Trophoblast cell (in vitro differentiated cells and primary cell): ENCODE data around the gene POLD2.

Experiments
- DNase-seq, 2 donors: peaks; one replicate each; pipeline ENCODE4 v3.0.0-alpha.2; 2016
- H2AFZ ChIP-seq: 2 replicates; pipeline ENCODE4 v1.6.1; 2013; ENCODE audit warnings: low read length, moderate library complexity, mild to moderate bottlenecking; ENCODE audit not compliant: insufficient read depth, poor library complexity
- H2AK5ac ChIP-seq: 2 replicates; pipeline ENCODE4 v1.6.1; 2013; ENCODE audit warnings: mild to moderate bottlenecking, low read length
- H2BK120ac ChIP-seq: 2 replicates; pipeline ENCODE4 v1.6.1; 2013; ENCODE audit warnings: low read length, mild to moderate bottlenecking, moderate library complexity; ENCODE audit not compliant: insufficient read depth, poor library complexity
- H2BK12ac ChIP-seq: 2 replicates; pipeline ENCODE4 v1.6.1; 2013; ENCODE audit warnings: mild to moderate bottlenecking, low read length, moderate library complexity
- H2BK5ac ChIP-seq: 2 replicates; pipeline ENCODE4 v1.6.1; 2013; ENCODE audit warnings: low read length, low read depth, moderate library complexity, mild to moderate bottlenecking; ENCODE audit not compliant: poor library complexity
- H3K14ac ChIP-seq: 2 replicates; pipeline ENCODE4 v1.6.1; 2013; ENCODE audit warnings: mild to moderate bottlenecking, low read length
- H3K18ac ChIP-seq: 2 replicates; pipeline ENCODE4 v1.6.1; 2013; ENCODE audit warnings: mild to moderate bottlenecking, low read length
- H3K23ac ChIP-seq: 2 replicates; pipeline ENCODE4 v1.6.1; 2013; ENCODE audit warnings: low read length
- H3K27ac ChIP-seq: 2 replicates; pipeline ENCODE4 v1.5.1; 2013; ENCODE audit warnings: low read depth, mild to moderate bottlenecking, inconsistent platforms, low read length, moderate library complexity
- H3K27me3 ChIP-seq: 2 replicates; pipeline ENCODE4 v1.6.1; 2013; ENCODE audit warnings: inconsistent platforms, mild to moderate bottlenecking, low read length, moderate library complexity; ENCODE audit not compliant: insufficient read depth
- H3K36me3 ChIP-seq, 2 experiments: 1 replicate in 1 of 2; 2 replicates in 1 of 2; pipeline ENCODE4 v1.6.1; 2013; ENCODE audit warnings: low read length in 2 of 2, mild to moderate bottlenecking in 2 of 2, moderate library complexity in 1 of 2; ENCODE audit not compliant: insufficient read depth in 2 of 2, control insufficient read depth in 1 of 2
- H3K4ac ChIP-seq: 2 replicates; pipeline ENCODE4 v1.6.1; 2013; ENCODE audit warnings: low read depth, mild to moderate bottlenecking, low read length, moderate library complexity
- H3K4me1 ChIP-seq, 2 experiments: 1 replicate in 1 of 2; 2 replicates in 1 of 2; pipeline ENCODE4 v1.6.1; 2013; ENCODE audit warnings: low read length in 2 of 2, mild to moderate bottlenecking in 2 of 2, moderate library complexity in 1 of 2; ENCODE audit not compliant: insufficient read depth in 2 of 2, control insufficient read depth in 1 of 2
- H3K4me2 ChIP-seq: 2 replicates; pipeline ENCODE4 v1.6.1; 2013; ENCODE audit warnings: inconsistent platforms, mild to moderate bottlenecking, low read length, moderate library complexity
- H3K4me3 ChIP-seq: 2 replicates; pipeline ENCODE4 v1.5.1; 2013; ENCODE audit warnings: mild to moderate bottlenecking, low read depth, low read length, inconsistent platforms
- H3K79me1 ChIP-seq: one replicate; pipeline ENCODE4 v1.6.1; 2013; ENCODE audit warnings: low read length
- H3K79me2 ChIP-seq: 2 replicates; pipeline ENCODE4 v1.6.1; 2013; ENCODE audit warnings: low read length, mild to moderate bottlenecking; ENCODE audit not compliant: control insufficient read depth, insufficient read depth, poor library complexity
- H3K9ac ChIP-seq: 2 replicates; pipeline ENCODE4 v1.6.1; 2013; ENCODE audit warnings: mild to moderate bottlenecking, low read length
- H3K9me3 ChIP-seq: 2 replicates; pipeline ENCODE4 v1.6.1; 2013; ENCODE audit warnings: low read depth, mild to moderate bottlenecking, control low read depth, inconsistent platforms, low read length; ENCODE audit not compliant: insufficient read depth
- H4K12ac ChIP-seq: 2 replicates; pipeline ENCODE4 v1.6.1; 2013; ENCODE audit warnings: low read depth, mild to moderate bottlenecking, low read length, moderate library complexity
- H4K8ac ChIP-seq: 2 replicates; pipeline ENCODE4 v1.6.1; 2013; ENCODE audit warnings: low read depth, mild to moderate bottlenecking, low read length, moderate library complexity
- H4K91ac ChIP-seq: one replicate; pipeline ENCODE4 v1.6.1; 2013; ENCODE audit warnings: low read depth, mild to moderate bottlenecking, low read length, moderate library complexity
- whole genome bisulfite sequencing: extraction: QIAGEN DNeasy Blood & Tissue Kit; methylation state at CpG from one replicate; pipeline ENCODE4 v1.1.7; 2013; ENCODE audit warnings: missing lambda C conversion rate; ENCODE audit not compliant: insufficient read length, insufficient coverage; ENCODE audit errors: extremely low coverage; 5-methylcytosine and 5-hydroxymethylcytosine counted together

Gene POLD2

GRCh38 chr7:44161371-44161770, 38.0 kb upstream of the POLD2 start:
- H3K27ac ChIP-seq = no peak overlapping the region

GRCh38 chr7:44159824-44160630, 36.7 kb upstream of the POLD2 start:
- no peak overlapping the region for H2BK5ac ChIP-seq
- no peak overlapping the region for H3K4ac ChIP-seq
- H2AK5ac ChIP-seq = no peak overlapping the region
- H3K9me3 ChIP-seq = peaks cover 4% of the 10 kb centered on the region
- no peak overlapping the region for H2BK12ac ChIP-seq
- no peak overlapping the region for H2AFZ ChIP-seq
- H3K27me3 ChIP-seq = no peaks in the 10 kb centered on the region
- H2BK120ac ChIP-seq = no peak overlapping the region
- H3K23ac ChIP-seq = no peak overlapping the region
- H3K27ac ChIP-seq = no peak overlapping the region
- no peak overlapping the region for H3K18ac ChIP-seq
- no peaks in the 10 kb centered on the region for H3K79me2 ChIP-seq
- no peaks in the 10 kb centered on the region for H3K36me3 ChIP-seq
- no peak overlapping the region for H3K4me3 ChIP-seq
- H3K14ac ChIP-seq = no peak overlapping the region
- no peak overlapping the region for H4K8ac ChIP-seq
- H3K79me1 ChIP-seq = peaks cover 10% of the 10 kb centered on the region
- H4K12ac ChIP-seq = no peak overlapping the region
- no peak for DNase-seq
- H4K91ac ChIP-seq = no peak overlapping the region
- H3K4me1 ChIP-seq = peaks cover 10 to 15% of the 10 kb centered on the region in 2 experiments
- H3K9ac ChIP-seq = no peak overlapping the region
- WGBS = no CpG with 5 or more reads among the region's 5 CpGs
- no peak overlapping the region for H3K4me2 ChIP-seq

More at GRCh38 chr7:44161371-44161770, 38.0 kb upstream of the POLD2 start:
- no peak overlapping the region for H2AFZ ChIP-seq
- H3K14ac ChIP-seq = no peak overlapping the region
- H3K23ac ChIP-seq = no peak overlapping the region
- no peak overlapping the region for H3K4me2 ChIP-seq
- H2AK5ac ChIP-seq = no peak overlapping the region
- peaks cover 4% of the 10 kb centered on the region for H3K9me3 ChIP-seq
- no peak overlapping the region for H3K18ac ChIP-seq
- no peak overlapping the region for H2BK120ac ChIP-seq
- peaks cover 10% of the 10 kb centered on the region for H3K79me1 ChIP-seq
- no peak overlapping the region for H3K4me3 ChIP-seq
- no peak overlapping the region for H3K9ac ChIP-seq
- H3K27me3 ChIP-seq = no peaks in the 10 kb centered on the region
- no peak for DNase-seq
- no peak overlapping the region for H2BK12ac ChIP-seq
- no peak overlapping the region for H4K91ac ChIP-seq
- H3K4ac ChIP-seq = no peak overlapping the region
- H2BK5ac ChIP-seq = no peak overlapping the region
- H3K79me2 ChIP-seq = no peaks in the 10 kb centered on the region
- H3K4me1 ChIP-seq = peaks cover 10 to 15% of the 10 kb centered on the region in 2 experiments
- H4K8ac ChIP-seq = no peak overlapping the region
- WGBS = no CpG with 5 or more reads among the region's 2 CpGs
- H4K12ac ChIP-seq = no peak overlapping the region
- no peaks in the 10 kb centered on the region for H3K36me3 ChIP-seq

- H3K4me3 ChIP-seq = no peak overlapping the region
- no peaks in the 10 kb centered on the region for H3K36me3 ChIP-seq
- no peak for DNase-seq
- H3K9ac ChIP-seq = no peak overlapping the region
- no peak overlapping the region for H4K91ac ChIP-seq
- no peak overlapping the region for H3K18ac ChIP-seq
- no peak overlapping the region for H3K4me2 ChIP-seq
- no peak overlapping the region for H4K8ac ChIP-seq
- H2BK12ac ChIP-seq = no peak overlapping the region
- peaks cover 12 to 20% of the 10 kb centered on the region in 2 experiments for H3K4me1 ChIP-seq
- peaks cover 10% of the 10 kb centered on the region for H3K79me1 ChIP-seq
- H4K12ac ChIP-seq = no peak overlapping the region
- H3K27ac ChIP-seq = no peak overlapping the region
- no peak overlapping the region for H3K23ac ChIP-seq
- H3K79me2 ChIP-seq = no peaks in the 10 kb centered on the region
- WGBS = no CpG with 5 or more reads among the region's 12 CpGs
- no peaks in the 10 kb centered on the region for H3K27me3 ChIP-seq
- no peak overlapping the region for H2AFZ ChIP-seq
- H2AK5ac ChIP-seq = no peak overlapping the region
- no peak overlapping the region for H3K4ac ChIP-seq
- no peak overlapping the region for H3K14ac ChIP-seq
- H3K9me3 ChIP-seq = peaks cover 4% of the 10 kb centered on the region
- no peak overlapping the region for H2BK120ac ChIP-seq
- no peak overlapping the region for H2BK5ac ChIP-seq
Measured at GRCh38 chr7:44158873-44159631, 35.7 kb upstream of the POLD2 start.

GRCh38 chr7:44158096-44158872, 34.9 kb upstream of the POLD2 start:
- WGBS = no CpG with 5 or more reads among the region's 10 CpGs
- no peaks in the 10 kb centered on the region for H3K36me3 ChIP-seq
- H3K4me3 ChIP-seq = no peak overlapping the region
- no peak overlapping the region for H2BK12ac ChIP-seq
- no peak overlapping the region for H3K4ac ChIP-seq
- no peak overlapping the region for H3K4me2 ChIP-seq
- peaks cover 5% of the 10 kb centered on the region for H3K9me3 ChIP-seq
- peaks cover 10% of the 10 kb centered on the region for H3K79me1 ChIP-seq
- no peaks in the 10 kb centered on the region for H3K79me2 ChIP-seq
- peaks cover 12 to 16% of the 10 kb centered on the region in 2 experiments for H3K4me1 ChIP-seq
- no peak overlapping the region for H4K91ac ChIP-seq
- no peak for DNase-seq
- H3K27me3 ChIP-seq = no peaks in the 10 kb centered on the region
- no peak overlapping the region for H2AK5ac ChIP-seq
- no peak overlapping the region for H3K23ac ChIP-seq
- no peak overlapping the region for H3K9ac ChIP-seq
- H4K8ac ChIP-seq = no peak overlapping the region
- H2BK5ac ChIP-seq = no peak overlapping the region
- no peak overlapping the region for H3K18ac ChIP-seq
- no peak overlapping the region for H3K27ac ChIP-seq
- no peak overlapping the region for H2BK120ac ChIP-seq
- H2AFZ ChIP-seq = no peak overlapping the region
- no peak overlapping the region for H3K14ac ChIP-seq
- H4K12ac ChIP-seq = no peak overlapping the region
